Brain microvascular endothelial cell (primary cell): ENCODE data around the gene ECEL1.
"Not testable (repeated sequence)": the region's sequence is repeated elsewhere in the genome, so short reads cannot be mapped to it uniquely, and the experiment has no call there.

Experiments used
- DNase-seq: peaks from one replicate; pipeline ENCODE4 v3.0.0-alpha.2; 2020
- H3K27ac ChIP-seq: fragments of 250-450 bp; sonication (Bioruptor Pico); 2 replicates; pipeline ENCODE4 v1.5.1; 2020; ENCODE audit warnings: mild to moderate bottlenecking, moderate library complexity
- H3K27me3 ChIP-seq: fragments of 250-450 bp; sonication (Bioruptor Pico); replicated peaks from 2 replicates; pipeline ENCODE4 v1.5.1; 2020; ENCODE audit warnings: mild to moderate bottlenecking
- H3K36me3 ChIP-seq: fragments of 250-450 bp; sonication (Bioruptor Pico); replicated peaks from 2 replicates; pipeline ENCODE4 v1.5.1; 2020; ENCODE audit warnings: mild to moderate bottlenecking
- H3K4me3 ChIP-seq: 2 replicates; pipeline ENCODE4 v1.5.1; 2011; ENCODE audit warnings: low read depth, mild to moderate bottlenecking, control low read depth, low read length, moderate library complexity
- in situ Hi-C: cut with HindIII; loops from 2 replicates; pipeline ENCODE4 v1.10.0; 2017; ENCODE audit warnings: low sequenced_read_pairs, low pct_ligation_motif_present
- TF ChIP-seq, protein P1 (sequence below): IDR thresholded peaks from 2 replicates; pipeline ENCODE4 v1.5.1; 2011; ENCODE audit warnings: low read depth, mild to moderate bottlenecking, moderate library complexity, low read length, control low read depth, inconsistent platforms; ENCODE audit errors: missing control alignments

Gene ECEL1

DNA sequence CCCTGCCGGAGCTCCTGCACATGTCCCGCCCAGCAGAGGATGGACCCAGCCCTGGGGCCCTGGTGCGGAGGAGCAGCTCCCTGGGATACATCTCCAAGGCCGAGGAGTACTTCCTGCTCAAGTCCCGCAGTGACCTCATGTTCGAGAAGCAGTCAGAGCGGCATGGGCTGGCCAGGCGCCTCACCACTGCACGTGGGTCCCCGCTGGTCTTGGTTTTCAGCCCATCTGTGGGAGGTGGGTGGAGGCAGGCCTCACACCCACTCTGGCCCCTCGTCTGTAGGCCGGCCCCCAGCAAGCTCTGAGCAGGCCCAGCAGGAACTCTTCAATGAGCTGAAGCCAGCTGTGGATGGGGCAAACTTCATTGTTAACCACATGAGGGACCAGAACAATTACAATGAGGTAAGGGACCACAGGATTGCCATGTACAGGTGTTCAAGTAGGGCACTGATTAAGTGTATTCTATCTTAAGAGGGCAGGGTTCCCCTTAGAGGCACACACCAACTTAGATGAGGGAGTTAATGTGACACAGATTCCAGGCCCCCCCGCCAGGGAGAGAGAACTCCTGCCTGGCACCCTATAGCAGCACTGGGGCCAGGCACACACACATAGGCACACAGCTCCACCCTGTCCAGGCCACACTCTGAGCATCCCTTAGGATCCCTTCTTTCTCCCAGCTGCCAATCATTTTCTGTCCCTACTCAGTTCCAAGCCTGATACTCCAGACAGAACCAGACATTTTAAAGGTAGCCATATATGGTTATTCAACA, 46.5 kb upstream of the ECEL1 start:
- Histone ChIP-seq H3K4me3 (no peak overlapping the region), H3K27me3 (no peaks in the 10 kb centered on the region), H3K36me3 (no peaks in the 10 kb centered on the region), H3K27ac (no peak overlapping the region)
- TF ChIP-seq, protein P1, sequence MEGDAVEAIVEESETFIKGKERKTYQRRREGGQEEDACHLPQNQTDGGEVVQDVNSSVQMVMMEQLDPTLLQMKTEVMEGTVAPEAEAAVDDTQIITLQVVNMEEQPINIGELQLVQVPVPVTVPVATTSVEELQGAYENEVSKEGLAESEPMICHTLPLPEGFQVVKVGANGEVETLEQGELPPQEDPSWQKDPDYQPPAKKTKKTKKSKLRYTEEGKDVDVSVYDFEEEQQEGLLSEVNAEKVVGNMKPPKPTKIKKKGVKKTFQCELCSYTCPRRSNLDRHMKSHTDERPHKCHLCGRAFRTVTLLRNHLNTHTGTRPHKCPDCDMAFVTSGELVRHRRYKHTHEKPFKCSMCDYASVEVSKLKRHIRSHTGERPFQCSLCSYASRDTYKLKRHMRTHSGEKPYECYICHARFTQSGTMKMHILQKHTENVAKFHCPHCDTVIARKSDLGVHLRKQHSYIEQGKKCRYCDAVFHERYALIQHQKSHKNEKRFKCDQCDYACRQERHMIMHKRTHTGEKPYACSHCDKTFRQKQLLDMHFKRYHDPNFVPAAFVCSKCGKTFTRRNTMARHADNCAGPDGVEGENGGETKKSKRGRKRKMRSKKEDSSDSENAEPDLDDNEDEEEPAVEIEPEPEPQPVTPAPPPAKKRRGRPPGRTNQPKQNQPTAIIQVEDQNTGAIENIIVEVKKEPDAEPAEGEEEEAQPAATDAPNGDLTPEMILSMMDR: no peak
- in situ Hi-C loops: no loop called here
- DNase-seq: peak; percentile 27

DNA sequence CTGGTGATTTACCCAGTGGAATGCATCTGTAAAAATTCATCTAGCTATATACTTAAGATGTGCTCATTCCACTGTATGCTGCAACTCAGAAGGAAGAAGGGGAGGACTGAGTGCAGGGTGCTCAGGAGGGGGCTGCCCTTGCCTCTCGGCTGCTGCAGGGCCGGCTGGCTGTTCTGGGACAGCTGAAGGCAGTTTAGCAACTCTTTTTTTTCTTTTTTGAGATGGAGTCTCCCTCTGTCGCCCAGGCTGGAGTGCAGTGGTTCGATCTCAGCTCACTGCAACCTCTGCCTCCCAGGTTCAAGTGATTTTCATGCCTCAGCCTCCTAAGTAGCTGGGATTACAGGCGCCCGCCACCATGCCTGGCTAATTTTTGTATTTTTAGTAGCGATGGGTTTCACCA, 45.2 kb upstream of the ECEL1 start:
- H3K36me3 ChIP-seq, H3K27me3 ChIP-seq, in situ Hi-C loops, H3K4me3 ChIP-seq, H3K27ac ChIP-seq, DNase-seq: not testable (repeated sequence)

DNA sequence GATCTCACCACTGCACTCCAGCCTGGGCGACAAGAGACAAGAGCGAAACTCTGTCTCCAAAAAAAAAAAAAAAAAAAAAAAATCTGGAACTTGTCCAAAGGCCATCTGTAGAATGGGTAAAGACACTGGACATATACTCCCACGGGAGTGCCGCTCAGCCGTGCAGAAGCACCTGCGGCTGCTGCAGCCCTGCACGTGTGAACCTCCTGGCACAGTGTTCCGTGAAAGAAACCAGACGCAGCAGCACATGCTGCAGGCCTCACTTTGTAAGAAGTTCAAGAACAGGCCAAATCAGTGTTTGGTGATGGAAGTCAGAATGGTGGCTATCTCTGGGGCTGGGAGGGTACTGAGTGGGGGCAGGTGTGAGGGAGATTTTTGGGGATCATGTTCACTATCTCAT, 44.8 kb upstream of the ECEL1 start:
- in situ Hi-C loops: no loop called here
- Histone ChIP-seq H3K27ac (no peak overlapping the region), H3K4me3 (no peak overlapping the region), H3K36me3 (no peaks in the 10 kb centered on the region), H3K27me3 (peaks cover 2% of the 10 kb centered on the region)
- TF ChIP-seq, protein P1: no peak
- no peak for DNase-seq

DNA sequence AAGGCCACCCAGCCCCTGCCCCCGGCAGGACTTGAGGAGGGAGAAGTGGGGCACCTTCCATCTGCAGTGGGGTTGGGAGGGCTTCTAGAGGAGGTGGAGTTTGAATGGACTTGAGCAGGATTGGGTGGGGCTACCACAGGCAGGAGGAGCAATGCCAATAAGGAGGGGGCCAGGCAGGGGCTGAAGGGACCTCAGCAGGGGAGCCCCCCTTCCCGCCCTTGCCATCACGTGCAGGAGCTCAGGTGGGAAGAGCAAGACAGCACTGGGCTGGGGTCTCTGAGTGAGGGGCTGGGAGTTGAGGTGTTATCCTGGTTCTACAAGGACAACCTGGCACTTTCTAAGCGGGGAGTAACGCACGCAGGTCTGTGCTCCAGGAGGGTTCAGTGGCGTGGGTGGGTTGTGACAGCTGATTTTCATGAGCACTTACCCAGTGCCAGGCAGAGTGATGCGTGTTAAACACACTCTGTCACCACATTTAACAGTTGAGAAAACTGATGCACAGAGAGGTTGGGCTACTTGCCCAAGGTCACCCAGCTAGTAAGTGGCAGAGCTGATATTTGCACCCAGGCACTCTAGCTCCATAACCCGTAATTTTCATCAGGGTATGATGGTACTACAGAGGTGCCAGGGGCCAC, 43.1 kb upstream of the ECEL1 start:
- TF ChIP-seq, protein P1: no peak
- no peaks in the 10 kb centered on the region for H3K36me3 ChIP-seq
- H3K27ac ChIP-seq: no peak overlapping the region
- in situ Hi-C loops: no loop called here
- no peak overlapping the region for H3K4me3 ChIP-seq
- H3K27me3 ChIP-seq: peaks cover 5% of the 10 kb centered on the region
- DNase-seq: no peak

DNA sequence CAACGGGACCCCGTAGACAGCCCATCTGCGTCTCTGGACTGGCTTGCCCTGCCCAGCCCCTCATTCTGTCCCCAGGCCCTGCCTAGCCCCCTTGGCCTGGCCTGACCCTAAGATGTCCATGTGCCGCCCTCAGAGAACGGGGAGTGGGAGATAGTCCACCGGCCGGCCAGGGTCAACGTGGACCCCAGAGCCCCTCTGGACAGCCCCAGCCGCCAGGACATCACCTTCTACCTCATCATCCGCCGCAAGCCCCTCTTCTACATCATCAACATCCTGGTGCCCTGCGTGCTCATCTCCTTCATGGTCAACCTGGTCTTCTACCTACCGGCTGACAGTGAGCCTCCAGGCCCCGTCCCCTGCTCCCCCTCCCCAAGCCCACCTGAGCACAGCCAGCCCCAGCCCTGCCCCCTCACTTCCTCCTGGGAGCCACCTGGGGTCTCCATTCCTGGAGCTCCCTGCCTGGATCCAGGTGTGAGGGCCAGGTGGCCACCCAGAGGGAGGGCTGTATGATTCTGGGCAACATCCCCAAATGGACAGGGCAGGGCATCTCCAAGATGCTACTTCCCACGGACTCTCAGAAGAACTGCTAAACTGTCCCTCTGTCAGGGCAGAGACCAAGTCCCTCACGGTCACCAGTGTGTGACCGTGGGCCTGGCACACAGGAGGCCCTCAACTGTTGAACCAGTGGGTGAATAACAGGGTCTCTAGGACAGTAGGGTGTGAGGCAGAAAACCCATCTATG, 42.3 kb upstream of the ECEL1 start:
- H3K27ac ChIP-seq: no peak overlapping the region
- TF ChIP-seq, protein P1: no peak
- H3K4me3 ChIP-seq: no peak overlapping the region
- H3K27me3 ChIP-seq: peaks cover 5% of the 10 kb centered on the region
- in situ Hi-C loops: no loop called here
- DNase-seq: no peak
- no peaks in the 10 kb centered on the region for H3K36me3 ChIP-seq

DNA sequence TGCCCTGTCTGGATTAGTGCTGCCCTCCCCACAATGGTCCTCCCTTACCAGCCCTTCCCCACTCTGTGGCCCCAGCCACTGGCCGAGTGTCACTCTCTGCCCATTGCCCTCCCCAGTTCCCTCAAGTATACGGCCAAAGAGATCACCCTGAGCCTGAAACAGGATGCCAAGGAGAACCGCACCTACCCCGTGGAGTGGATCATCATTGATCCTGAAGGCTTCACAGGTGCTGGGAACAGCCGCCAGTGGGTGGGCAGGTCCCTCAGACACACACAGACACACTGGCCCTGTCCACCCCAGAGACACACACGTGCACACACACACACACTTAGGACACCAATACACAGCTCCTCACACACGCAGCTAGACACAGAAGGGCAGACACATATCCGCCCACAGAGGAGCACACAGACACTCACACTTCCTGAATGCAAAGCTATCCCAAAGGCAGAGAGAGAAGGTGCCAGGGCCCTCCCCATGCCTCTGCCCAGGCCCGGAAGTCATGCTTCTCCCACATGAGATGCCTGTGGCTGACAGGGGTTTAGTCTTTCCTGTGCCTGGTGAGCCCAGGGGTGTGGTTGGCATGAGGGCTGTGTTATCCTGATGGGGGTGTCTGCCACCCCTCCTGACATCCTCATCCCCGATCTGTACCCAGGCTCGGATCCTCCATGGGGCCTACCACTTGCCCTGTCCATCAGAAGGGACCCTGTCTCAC, 41.3 kb upstream of the ECEL1 start:
- Histone ChIP-seq H3K27me3 (peaks cover 12% of the 10 kb centered on the region), H3K4me3 (no peak overlapping the region), H3K36me3 (no peaks in the 10 kb centered on the region), H3K27ac (no peak overlapping the region)
- TF ChIP-seq, protein P1: no peak
- in situ Hi-C loops: no loop called here
- DNase-seq: no peak
